ENCODE data around the gene SENP2. TPM values are rescaled to one million over a fixed set of nuclear protein-coding genes. Genes with fewer than 3 reads are reported as not detected.

The SENP2 gene
- total RNA-seq, 1 experiment from 2014 or later = 46.4 TPM

DNA sequence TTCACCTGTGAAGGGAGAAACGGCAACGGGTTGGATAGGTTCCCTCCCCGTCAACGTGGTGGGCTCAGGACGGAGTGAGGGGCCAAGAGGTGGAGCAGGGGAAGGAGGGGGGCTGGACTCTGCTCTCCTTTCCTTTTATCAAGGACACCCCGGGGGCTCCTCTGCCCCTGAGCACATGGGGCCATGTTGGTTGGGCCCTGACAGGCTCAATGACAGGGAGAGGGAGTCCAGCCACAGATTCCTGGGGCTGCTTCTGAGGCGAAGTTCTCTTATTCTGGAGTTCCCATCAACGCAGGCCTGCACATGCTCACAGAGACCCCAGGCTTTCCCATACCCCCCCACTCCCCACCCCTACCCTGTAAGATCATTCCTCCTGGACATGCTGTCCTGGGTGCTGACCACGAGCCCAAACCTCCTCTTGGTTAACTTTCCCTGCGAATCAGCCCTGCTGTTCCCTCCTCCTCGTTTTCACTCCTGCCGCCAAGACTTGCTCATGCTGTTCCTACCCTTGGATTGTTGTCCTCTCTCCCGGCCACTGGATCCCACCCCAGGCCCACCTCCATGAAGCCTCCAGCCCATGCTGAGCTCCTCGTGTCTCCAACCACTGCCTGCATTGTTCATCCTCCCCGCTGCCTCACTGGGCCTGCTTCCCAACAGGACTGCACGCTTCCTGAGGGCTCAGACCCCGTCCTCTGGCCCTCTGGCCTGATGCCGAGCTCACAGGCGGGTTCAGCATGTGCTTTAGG is 61.2 kb downstream of the SENP2 start:
- Histone ChIP-seq H3K9me2 (replicated peaks; ENCODE audit: low read length) (no peaks in the 10 kb centered on the region), H3K9me3 (ENCODE audit: low read length) (no peaks in the 10 kb centered on the region), H3K9ac (ENCODE audit: low read length) (no peak overlapping the region), H3K4me3 (ENCODE audit: low read length) (no peak overlapping the region), H3K4me2 (ENCODE audit: low read length) (no peak overlapping the region), H3K36me3 (ENCODE audit: low read depth, low read length) (peaks cover 16% of the 10 kb centered on the region; the same call in 1 of the 2 replicates), H2AFZ (ENCODE audit: low read length) (no peak overlapping the region), H3K27ac (ENCODE audit: low read length) (no peak overlapping the region), H3K27me3 (ENCODE audit: low read length) (no peaks in the 10 kb centered on the region), H3K4me1 (ENCODE audit: insufficient read depth, low read length) (peaks cover 8% of the 10 kb centered on the region; the same call in 1 of the 2 replicates), H3K79me2 (ENCODE audit: low read length) (no peaks in the 10 kb centered on the region), H4K20me1 (ENCODE audit: low read length) (no peaks in the 10 kb centered on the region), H3F3A (ENCODE audit: low read length, unreplicated experiment) (no peaks in the 10 kb centered on the region)
- TF ChIP-seq EZH2 (IDR thresholded peaks at IDR 0.05; ENCODE audit: low read length, unreplicated experiment) = no peak
- TF ChIP-seq EZH2phosphoT487 (IDR thresholded peaks at IDR 0.05; ENCODE audit: borderline replicate concordance, low read length) = no peak
- no peak for TF ChIP-seq CTCF (conservative IDR thresholded peaks at IDR 0.05; ENCODE audit: low read depth, low read length)
- POLR2A ChIA-PET (ENCODE audit: unreplicated experiment) = no interaction called here
- DNase-seq (no peak), ATAC-seq (no peak)
- intact Hi-C loops (cut with micrococcal nuclease) = no loop called here
- no TSS peak for BruUV-seq (replicated peaks)
- CTCF ChIA-PET = no interaction called here

- intact Hi-C loops (cut with micrococcal nuclease) = no loop called here
- CTCF ChIA-PET = interaction anchor here (0.6 kb wide), 1 partner anchor 15 kb away, joined by 3 read pairs; no protein-coding TSS in a partner anchor
Observed at GRCh38 chr3:185647880-185648210, 61.8 kb downstream of the SENP2 start.

More at GRCh38 chr3:185647880-185648210, 61.8 kb downstream of the SENP2 start:
- Histone ChIP-seq H3K9ac (ENCODE audit: low read length) (no peak overlapping the region), H3K36me3 (ENCODE audit: low read depth, low read length) (peaks cover 20% of the 10 kb centered on the region; the same call in 1 of the 2 replicates), H3K79me2 (ENCODE audit: low read length) (no peaks in the 10 kb centered on the region), H3K4me2 (ENCODE audit: low read length) (no peak overlapping the region), H3F3A (ENCODE audit: low read length, unreplicated experiment) (no peaks in the 10 kb centered on the region), H3K4me3 (ENCODE audit: low read length) (no peak overlapping the region), H3K4me1 (ENCODE audit: insufficient read depth, low read length) (peaks cover 7% of the 10 kb centered on the region; the same call in 1 of the 2 replicates), H3K27ac (ENCODE audit: low read length) (no peak overlapping the region), H4K20me1 (ENCODE audit: low read length) (no peaks in the 10 kb centered on the region), H3K27me3 (ENCODE audit: low read length) (no peaks in the 10 kb centered on the region), H3K9me2 (replicated peaks; ENCODE audit: low read length) (no peaks in the 10 kb centered on the region), H2AFZ (ENCODE audit: low read length) (no peak overlapping the region), H3K9me3 (ENCODE audit: low read length) (no peaks in the 10 kb centered on the region)
- no peak for DNase-seq
- no TSS peak for BruUV-seq (replicated peaks)
- POLR2A ChIA-PET (ENCODE audit: unreplicated experiment) = no interaction called here
- ATAC-seq = no peak
- no peak for TF ChIP-seq CTCF (conservative IDR thresholded peaks at IDR 0.05; ENCODE audit: low read depth, low read length)

Data from PC-3 (cell line).